Stimulated activated CD4-positive, alpha-beta T cell treated with anti-CD3 and anti-CD28 coated beads, Interleukin-12 subunit alpha, Interleukin-12 subunit beta, amount 100 ng/mL, for 24 hours (primary cell): ENCODE measurements around the gene INTS1.

Experiments used
- DNase-seq, 2 experiments: peaks; one replicate each; pipeline ENCODE4 v3.0.0-alpha.2; 2020; ENCODE audit warnings: low read depth in 2 of 2

INTS1 gene

GRCh38 chr7:1508277-1508758 lies 4.1 kb upstream of the INTS1 start:
- no peak for DNase-seq

- DNase-seq = no peak
Observed at GRCh38 chr7:1505731-1506550, 1.8 kb upstream of the INTS1 start.

DNA sequence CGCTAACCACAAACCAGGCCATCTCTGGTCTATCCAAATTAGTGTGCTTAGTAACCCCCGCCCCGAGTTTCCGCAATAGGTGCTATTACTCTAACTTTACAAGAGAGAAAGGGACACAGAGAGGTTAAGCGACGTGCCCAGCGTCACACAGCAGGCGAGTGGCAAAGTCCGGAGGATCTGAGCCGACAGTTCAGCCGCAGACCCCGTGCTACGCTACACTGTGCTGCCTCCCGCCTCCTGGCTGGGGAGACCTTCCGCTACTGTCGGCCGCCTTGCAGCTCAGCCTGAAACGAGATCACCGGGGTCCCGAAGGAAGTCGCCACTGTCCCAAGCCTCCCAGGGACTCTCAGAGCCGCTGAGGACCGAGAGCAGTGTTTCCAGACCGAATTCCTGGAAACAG lies 799 bp downstream of the INTS1 start:
- DNase-seq = no peak

GRCh38 chr7:1502845-1503244 lies 1.3 kb downstream of the INTS1 start:
- no peak for DNase-seq

- DNase-seq = no peak
Observed at GRCh38 chr7:1501487-1502270, 2.5 kb downstream of the INTS1 start.

GRCh38 chr7:1500064-1500807 lies 4.0 kb downstream of the INTS1 start:
- no peak for DNase-seq

- DNase-seq = no peak
Observed at GRCh38 chr7:1499367-1500029, 4.7 kb downstream of the INTS1 start.

DNA sequence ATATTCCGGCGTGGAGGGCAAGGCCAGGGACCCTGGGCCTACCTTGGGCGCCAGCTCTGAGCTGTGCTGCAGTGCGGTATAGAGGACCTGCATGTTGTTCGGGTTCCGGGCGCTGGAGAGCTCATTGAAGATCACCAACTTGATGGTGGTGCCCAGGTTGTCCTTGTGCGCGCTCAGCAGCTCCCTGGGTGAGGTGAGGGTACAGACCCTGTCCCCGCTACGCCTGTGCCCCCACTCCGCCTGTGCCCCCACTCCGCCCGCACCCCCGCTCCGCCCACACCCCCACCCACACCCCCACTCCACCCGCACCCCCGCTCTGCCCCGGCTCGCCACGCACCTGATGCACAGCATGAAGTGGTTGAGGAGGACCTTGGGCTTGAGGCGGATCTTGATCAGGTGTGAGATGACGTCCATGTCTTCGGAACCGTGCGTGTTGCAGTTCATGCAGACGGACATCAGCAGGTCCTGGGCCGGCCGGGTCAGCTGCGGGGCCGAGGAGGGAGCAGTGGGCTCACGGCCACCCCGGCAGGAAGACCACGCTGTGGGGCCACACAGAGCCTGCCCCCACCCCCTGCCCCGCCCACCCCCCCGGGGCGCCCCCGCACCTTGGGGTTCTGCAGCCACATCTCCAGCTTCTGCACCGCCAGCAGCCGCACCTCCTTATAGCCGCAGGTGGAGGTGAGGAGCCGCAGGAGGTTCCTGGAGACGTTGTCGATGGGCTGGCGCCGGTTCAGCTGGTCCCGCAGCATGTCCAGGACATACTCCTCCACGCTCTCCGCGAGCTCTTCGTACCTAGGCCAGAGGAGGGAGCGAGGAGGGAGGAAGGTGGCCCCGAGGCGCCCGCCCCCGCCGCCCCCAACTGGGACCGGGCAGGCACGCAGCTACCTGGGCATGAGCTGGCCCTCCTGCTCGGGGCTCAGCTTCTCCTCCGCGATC lies 5.6 kb downstream of the INTS1 start:
- DNase-seq = no peak

- no peak for DNase-seq
Observed at GRCh38 chr7:1497293-1497927, 6.8 kb downstream of the INTS1 start.

DNA sequence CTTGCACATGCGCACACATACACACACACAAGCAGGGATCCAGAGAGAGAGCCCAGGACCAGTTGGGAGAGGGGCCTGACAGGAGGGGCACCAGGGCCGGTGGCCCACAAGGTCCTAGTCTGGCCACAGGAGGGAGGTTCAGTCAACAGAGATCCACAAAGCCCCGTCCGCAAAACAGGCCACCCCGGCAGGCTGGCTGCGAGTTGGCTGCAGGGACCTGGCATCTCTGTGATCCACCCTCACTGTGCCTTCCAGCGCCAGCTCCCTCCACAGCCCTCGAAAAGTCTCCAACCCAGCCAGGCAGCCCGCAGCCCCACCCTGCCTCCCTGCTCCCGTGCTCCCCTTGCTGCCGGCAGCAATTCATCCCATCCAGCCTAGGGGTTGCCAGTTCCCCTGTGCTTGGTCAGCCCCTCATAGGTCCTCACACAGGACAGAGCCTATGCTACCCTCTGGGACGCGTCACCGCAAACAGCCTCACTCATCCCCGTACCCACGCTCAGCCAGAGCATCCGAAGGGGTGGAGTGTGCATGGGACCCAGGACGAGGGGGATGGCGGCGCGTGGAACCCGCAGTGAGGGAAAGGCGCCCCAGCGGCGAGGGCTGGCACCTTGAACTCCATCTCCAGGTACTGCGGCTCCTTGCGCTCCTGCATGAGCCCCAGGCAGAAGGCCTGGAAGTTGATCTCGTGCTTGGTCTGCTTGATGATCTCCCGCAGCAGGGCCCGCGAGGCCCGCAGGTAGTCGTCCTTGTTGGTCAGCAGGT lies 7.5 kb downstream of the INTS1 start:
- no peak for DNase-seq

GRCh38 chr7:1495564-1496242 lies 8.5 kb downstream of the INTS1 start:
- DNase-seq = no peak

- no peak for DNase-seq
Observed at GRCh38 chr7:1494866-1495563, 9.2 kb downstream of the INTS1 start.

GRCh38 chr7:1494447-1494846 lies 9.7 kb downstream of the INTS1 start:
- no peak for DNase-seq

- no peak for DNase-seq
Observed at GRCh38 chr7:1493571-1493970, 10.6 kb downstream of the INTS1 start.

DNA sequence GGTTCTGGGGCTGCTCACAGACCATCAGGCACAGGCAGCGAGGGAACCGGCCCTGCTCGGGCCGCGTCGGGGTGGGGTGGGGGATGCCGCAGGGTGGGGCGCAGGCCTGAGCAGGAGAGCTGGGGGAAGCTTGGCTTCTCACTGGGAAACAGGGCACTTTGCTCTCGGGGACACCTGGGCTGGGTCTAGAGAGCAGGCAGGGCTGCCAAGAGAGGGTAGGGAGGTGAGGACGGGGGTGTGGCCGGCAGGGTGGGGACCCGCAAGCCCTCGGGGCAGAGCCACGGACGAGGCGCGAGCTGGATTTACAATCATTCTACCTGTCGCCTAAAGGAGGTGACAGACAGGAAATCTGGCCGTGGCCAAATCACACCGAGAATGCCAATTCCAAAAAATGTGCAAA lies 11.1 kb downstream of the INTS1 start:
- DNase-seq = no peak

GRCh38 chr7:1492640-1493039 lies 11.5 kb downstream of the INTS1 start:
- no peak for DNase-seq

DNA sequence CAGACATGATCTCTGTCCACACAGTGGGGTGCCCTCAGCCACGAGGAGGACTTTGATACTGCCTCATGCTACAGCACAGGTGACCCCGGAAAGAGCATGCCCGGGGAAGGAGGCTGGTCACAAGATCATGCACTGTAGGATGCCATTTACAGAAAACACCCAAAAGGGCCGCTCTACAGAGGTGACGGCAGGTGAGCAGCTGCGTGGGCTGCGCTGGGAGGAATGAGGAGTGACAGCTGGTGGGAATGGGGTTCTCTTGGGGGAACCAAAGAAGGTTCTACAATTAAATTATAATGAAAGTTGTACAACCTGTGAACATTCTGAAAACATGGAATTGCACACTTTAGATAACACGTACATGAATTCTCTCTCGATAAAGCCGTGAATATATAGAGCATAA lies 12.0 kb downstream of the INTS1 start:
- no peak for DNase-seq

GRCh38 chr7:1490837-1491236 lies 13.4 kb downstream of the INTS1 start:
- DNase-seq = no peak
